ENCODE measurements around the gene KRT77. TPM values are rescaled to one million over a fixed set of nuclear protein-coding genes. Genes with fewer than 3 reads are reported as not detected.

The KRT77 gene
- total RNA-seq, 1 experiment from 2014 or later, result not detected

DNA sequence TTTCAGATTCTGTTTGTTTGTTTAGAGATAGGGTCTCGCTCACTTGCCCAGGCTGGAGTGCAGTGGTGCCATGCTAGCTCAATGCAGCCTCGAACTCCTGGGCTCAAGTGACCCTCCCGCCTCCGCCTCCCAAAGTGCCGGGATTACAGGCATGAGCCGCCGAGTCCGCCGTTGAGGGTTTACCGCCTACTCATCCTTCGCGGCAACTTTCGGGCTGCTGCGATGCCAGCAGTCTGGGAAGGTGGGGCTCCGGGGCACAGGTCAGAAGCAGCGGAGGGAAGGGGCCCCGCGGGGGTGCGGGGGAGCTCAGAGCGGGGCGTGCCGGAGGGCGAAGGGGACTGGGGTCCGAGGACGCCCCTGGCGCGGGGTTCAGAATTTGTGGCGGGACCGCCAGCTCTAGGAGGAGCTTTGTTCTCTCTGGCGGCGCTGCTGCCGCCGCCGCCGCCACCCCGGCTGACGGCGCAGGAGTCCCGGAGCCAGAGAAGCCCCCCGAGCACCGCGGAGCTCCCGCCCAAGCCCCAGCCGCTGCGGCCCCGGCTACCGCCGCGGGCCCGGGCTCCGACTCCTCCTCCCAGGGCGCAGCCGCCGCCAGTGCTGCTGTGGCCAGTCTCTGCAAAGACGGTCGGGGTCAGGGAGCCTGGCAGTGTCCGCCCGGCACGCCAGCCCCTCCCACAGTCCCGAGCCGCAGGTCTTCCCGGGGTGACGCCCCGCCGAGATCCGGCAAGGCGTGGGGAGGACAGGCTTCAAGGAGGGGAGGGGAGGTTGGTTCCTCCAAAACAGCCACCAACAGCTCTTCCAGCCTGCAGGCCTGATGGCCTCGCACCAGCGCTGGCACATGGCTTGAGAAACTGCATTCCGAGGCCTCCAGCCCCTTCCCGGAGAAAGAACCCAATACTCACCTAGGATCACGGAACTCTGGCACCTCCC is 10.9 kb upstream of the KRT77 start (continued):
- TF ChIP-seq, protein P1, sequence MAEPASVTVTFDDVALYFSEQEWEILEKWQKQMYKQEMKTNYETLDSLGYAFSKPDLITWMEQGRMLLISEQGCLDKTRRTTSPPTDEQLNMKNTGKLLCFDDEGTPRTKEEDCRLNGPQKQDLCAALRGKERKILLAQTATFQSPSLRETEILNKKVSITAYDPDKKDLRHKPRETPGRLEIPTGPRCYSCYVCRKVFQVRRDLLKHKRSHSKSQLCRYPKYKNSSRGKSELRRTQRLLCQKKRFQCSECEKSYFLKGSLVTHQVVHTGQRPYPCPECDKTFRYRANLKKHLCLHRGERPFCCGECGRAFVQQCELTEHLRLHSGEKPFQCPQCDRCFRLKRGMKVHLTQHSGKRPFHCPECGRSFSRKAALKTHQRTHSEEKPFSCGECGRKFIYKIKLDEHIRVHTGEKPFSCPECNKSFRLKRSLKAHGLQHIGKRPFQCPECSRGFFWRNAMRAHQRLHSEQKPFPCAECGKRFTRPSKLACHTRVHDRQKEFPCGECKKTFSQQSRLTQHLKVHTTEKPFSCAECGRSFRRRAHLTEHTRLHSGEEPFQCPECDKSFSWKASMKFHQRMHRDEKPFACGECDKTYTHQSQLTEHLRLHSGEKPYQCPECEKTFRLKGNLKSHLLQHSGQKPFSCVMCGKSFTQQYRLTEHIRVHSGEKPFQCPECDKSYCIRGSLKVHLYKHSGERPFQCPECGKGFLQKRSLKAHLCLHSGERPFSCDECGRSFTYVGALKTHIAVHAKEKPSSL (CRISPR knock-in tag; conservative IDR thresholded peaks at IDR 0.05), result no peak
- TF ChIP-seq, protein P2, sequence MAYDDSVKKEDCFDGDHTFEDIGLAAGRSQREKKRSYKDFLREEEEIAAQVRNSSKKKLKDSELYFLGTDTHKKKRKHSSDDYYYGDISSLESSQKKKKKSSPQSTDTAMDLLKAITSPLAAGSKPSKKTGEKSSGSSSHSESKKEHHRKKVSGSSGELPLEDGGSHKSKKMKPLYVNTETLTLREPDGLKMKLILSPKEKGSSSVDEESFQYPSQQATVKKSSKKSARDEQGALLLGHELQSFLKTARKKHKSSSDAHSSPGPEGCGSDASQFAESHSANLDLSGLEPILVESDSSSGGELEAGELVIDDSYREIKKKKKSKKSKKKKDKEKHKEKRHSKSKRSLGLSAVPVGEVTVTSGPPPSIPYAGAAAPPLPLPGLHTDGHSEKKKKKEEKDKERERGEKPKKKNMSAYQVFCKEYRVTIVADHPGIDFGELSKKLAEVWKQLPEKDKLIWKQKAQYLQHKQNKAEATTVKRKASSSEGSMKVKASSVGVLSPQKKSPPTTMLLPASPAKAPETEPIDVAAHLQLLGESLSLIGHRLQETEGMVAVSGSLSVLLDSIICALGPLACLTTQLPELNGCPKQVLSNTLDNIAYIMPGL (CRISPR knock-in tag; IDR thresholded peaks at IDR 0.05), result no peak; the same call in 1 of the 2 replicates
- TF ChIP-seq, protein P3, sequence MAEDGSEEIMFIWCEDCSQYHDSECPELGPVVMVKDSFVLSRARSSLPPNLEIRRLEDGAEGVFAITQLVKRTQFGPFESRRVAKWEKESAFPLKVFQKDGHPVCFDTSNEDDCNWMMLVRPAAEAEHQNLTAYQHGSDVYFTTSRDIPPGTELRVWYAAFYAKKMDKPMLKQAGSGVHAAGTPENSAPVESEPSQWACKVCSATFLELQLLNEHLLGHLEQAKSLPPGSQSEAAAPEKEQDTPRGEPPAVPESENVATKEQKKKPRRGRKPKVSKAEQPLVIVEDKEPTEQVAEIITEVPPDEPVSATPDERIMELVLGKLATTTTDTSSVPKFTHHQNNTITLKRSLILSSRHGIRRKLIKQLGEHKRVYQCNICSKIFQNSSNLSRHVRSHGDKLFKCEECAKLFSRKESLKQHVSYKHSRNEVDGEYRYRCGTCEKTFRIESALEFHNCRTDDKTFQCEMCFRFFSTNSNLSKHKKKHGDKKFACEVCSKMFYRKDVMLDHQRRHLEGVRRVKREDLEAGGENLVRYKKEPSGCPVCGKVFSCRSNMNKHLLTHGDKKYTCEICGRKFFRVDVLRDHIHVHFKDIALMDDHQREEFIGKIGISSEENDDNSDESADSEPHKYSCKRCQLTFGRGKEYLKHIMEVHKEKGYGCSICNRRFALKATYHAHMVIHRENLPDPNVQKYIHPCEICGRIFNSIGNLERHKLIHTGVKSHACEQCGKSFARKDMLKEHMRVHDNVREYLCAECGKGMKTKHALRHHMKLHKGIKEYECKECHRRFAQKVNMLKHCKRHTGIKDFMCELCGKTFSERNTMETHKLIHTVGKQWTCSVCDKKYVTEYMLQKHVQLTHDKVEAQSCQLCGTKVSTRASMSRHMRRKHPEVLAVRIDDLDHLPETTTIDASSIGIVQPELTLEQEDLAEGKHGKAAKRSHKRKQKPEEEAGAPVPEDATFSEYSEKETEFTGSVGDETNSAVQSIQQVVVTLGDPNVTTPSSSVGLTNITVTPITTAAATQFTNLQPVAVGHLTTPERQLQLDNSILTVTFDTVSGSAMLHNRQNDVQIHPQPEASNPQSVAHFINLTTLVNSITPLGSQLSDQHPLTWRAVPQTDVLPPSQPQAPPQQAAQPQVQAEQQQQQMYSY (CRISPR knock-in tag; IDR thresholded peaks at IDR 0.05), result no peak
- TF ChIP-seq NR2C2 (CRISPR knock-in tag; IDR thresholded peaks at IDR 0.05) (no peak), TP53 (CRISPR knock-in tag; IDR thresholded peaks at IDR 0.05) (no peak), RORB (CRISPR knock-in tag; IDR thresholded peaks at IDR 0.05) (no peak), NFE2L1 (CRISPR knock-in tag; IDR thresholded peaks at IDR 0.05) (peak; percentile 72; the same call in 1 of the 2 replicates), ZNF121 (CRISPR knock-in tag; IDR thresholded peaks at IDR 0.05) (peak; percentile 99), ETV6 (CRISPR knock-in tag; IDR thresholded peaks at IDR 0.05) (peak; percentile 72), ATF1 (CRISPR knock-in tag; IDR thresholded peaks at IDR 0.05) (no peak), TEAD4 (CRISPR knock-in tag; IDR thresholded peaks at IDR 0.05) (no peak), NFYB (CRISPR knock-in tag; conservative IDR thresholded peaks at IDR 0.05; ENCODE audit: low read depth) (peak; percentile 18; the same call in 1 of the 2 replicates), HMGA2 (CRISPR knock-in tag; IDR thresholded peaks at IDR 0.05) (no peak), CBFB (CRISPR knock-in tag; IDR thresholded peaks at IDR 0.05; ENCODE audit: low read depth) (no peak), SMAD3 (CRISPR knock-in tag; IDR thresholded peaks at IDR 0.05; ENCODE audit: borderline replicate concordance) (no peak; the same call in 1 of the 2 replicates)
- TF ChIP-seq, protein P4, sequence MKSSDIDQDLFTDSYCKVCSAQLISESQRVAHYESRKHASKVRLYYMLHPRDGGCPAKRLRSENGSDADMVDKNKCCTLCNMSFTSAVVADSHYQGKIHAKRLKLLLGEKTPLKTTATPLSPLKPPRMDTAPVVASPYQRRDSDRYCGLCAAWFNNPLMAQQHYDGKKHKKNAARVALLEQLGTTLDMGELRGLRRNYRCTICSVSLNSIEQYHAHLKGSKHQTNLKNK (CRISPR knock-in tag; IDR thresholded peaks at IDR 0.05), result no peak
- TF ChIP-seq, protein P5, sequence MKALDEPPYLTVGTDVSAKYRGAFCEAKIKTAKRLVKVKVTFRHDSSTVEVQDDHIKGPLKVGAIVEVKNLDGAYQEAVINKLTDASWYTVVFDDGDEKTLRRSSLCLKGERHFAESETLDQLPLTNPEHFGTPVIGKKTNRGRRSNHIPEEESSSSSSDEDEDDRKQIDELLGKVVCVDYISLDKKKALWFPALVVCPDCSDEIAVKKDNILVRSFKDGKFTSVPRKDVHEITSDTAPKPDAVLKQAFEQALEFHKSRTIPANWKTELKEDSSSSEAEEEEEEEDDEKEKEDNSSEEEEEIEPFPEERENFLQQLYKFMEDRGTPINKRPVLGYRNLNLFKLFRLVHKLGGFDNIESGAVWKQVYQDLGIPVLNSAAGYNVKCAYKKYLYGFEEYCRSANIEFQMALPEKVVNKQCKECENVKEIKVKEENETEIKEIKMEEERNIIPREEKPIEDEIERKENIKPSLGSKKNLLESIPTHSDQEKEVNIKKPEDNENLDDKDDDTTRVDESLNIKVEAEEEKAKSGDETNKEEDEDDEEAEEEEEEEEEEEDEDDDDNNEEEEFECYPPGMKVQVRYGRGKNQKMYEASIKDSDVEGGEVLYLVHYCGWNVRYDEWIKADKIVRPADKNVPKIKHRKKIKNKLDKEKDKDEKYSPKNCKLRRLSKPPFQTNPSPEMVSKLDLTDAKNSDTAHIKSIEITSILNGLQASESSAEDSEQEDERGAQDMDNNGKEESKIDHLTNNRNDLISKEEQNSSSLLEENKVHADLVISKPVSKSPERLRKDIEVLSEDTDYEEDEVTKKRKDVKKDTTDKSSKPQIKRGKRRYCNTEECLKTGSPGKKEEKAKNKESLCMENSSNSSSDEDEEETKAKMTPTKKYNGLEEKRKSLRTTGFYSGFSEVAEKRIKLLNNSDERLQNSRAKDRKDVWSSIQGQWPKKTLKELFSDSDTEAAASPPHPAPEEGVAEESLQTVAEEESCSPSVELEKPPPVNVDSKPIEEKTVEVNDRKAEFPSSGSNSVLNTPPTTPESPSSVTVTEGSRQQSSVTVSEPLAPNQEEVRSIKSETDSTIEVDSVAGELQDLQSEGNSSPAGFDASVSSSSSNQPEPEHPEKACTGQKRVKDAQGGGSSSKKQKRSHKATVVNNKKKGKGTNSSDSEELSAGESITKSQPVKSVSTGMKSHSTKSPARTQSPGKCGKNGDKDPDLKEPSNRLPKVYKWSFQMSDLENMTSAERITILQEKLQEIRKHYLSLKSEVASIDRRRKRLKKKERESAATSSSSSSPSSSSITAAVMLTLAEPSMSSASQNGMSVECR (CRISPR knock-in tag; IDR thresholded peaks at IDR 0.05; ENCODE audit: borderline replicate concordance), result 0 out of 2 replicates have a peak, but pooled peaks have one; percentile 34
- TF ChIP-seq, protein P6, sequence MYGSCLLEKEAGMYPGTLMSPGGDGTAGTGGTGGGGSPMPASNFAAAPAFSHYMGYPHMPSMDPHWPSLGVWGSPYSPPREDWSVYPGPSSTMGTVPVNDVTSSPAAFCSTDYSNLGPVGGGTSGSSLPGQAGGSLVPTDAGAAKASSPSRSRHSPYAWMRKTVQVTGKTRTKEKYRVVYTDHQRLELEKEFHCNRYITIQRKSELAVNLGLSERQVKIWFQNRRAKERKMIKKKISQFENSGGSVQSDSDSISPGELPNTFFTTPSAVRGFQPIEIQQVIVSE (CRISPR knock-in tag; IDR thresholded peaks at IDR 0.05; ENCODE audit: borderline replicate concordance), result no peak
- TF ChIP-seq, protein P7, sequence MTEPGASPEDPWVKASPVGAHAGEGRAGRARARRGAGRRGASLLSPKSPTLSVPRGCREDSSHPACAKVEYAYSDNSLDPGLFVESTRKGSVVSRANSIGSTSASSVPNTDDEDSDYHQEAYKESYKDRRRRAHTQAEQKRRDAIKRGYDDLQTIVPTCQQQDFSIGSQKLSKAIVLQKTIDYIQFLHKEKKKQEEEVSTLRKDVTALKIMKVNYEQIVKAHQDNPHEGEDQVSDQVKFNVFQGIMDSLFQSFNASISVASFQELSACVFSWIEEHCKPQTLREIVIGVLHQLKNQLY (CRISPR knock-in tag; IDR thresholded peaks at IDR 0.05), result no peak
- TF ChIP-seq, protein P8, sequence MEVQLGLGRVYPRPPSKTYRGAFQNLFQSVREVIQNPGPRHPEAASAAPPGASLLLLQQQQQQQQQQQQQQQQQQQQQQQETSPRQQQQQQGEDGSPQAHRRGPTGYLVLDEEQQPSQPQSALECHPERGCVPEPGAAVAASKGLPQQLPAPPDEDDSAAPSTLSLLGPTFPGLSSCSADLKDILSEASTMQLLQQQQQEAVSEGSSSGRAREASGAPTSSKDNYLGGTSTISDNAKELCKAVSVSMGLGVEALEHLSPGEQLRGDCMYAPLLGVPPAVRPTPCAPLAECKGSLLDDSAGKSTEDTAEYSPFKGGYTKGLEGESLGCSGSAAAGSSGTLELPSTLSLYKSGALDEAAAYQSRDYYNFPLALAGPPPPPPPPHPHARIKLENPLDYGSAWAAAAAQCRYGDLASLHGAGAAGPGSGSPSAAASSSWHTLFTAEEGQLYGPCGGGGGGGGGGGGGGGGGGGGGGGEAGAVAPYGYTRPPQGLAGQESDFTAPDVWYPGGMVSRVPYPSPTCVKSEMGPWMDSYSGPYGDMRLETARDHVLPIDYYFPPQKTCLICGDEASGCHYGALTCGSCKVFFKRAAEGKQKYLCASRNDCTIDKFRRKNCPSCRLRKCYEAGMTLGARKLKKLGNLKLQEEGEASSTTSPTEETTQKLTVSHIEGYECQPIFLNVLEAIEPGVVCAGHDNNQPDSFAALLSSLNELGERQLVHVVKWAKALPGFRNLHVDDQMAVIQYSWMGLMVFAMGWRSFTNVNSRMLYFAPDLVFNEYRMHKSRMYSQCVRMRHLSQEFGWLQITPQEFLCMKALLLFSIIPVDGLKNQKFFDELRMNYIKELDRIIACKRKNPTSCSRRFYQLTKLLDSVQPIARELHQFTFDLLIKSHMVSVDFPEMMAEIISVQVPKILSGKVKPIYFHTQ (CRISPR knock-in tag; IDR thresholded peaks at IDR 0.05), result no peak

Data from WTC11 (cell line).